Panc1 (cell line): ENCODE measurements around the gene KRTAP4-4. TPM values are rescaled to one million over a fixed set of nuclear protein-coding genes. Genes with fewer than 3 reads are reported as not detected.

ENCODE experiments used
- ATAC-seq: fragments of 200-7000 bp; cut with Tn5 transposase; 2 replicates; pipeline ENCODE4 v1.9.1; 2020; ENCODE audit warnings: mild to moderate bottlenecking, moderate library complexity
- BruUV-seq: library from RNA; stranded (reverse); fragments of 400-500 nt; replicated peaks from 2 replicates; lab custom pipeline; 2021; lab: Mats Ljungman, UMichigan
- CTCF ChIA-PET: fragments of 300-600 bp; sonication (Branson Sonifier 250); formaldehyde crosslinking; loops from one replicate; lab custom pipeline; 2022; ENCODE audit warnings: antibody characterized with exemption; lab: Charles Lee
- POLR2A ChIA-PET: fragments of 300-600 bp; sonication (Branson Sonifier 250); formaldehyde crosslinking; loops from one replicate; lab custom pipeline; 2022; ENCODE audit warnings: antibody characterized with exemption; lab: Charles Lee
- DNase-seq: peaks from one replicate; pipeline ENCODE4 v3.0.0-alpha.2; 2010; ENCODE audit warnings: low read depth, low spot score
- H3K27ac ChIP-seq: 2 replicates; pipeline ENCODE4 v1.5.1; 2011; ENCODE audit warnings: mild to moderate bottlenecking, low read length, inconsistent platforms
- H3K27me3 ChIP-seq: fragments of 200-500 bp; sonication (Bioruptor generic); 2 replicates; pipeline ENCODE4 v1.6.0; 2014; ENCODE audit warnings: low read length, inconsistent platforms; ENCODE audit not compliant: control insufficient read depth, insufficient read depth
- H3K36me3 ChIP-seq: fragments of 200-500 bp; sonication (Bioruptor generic); 2 replicates; pipeline ENCODE4 v1.5.1; 2014; ENCODE audit warnings: inconsistent platforms, mild to moderate bottlenecking, low read length, moderate library complexity; ENCODE audit not compliant: control insufficient read depth, insufficient read depth
- H3K4me1 ChIP-seq: 2 replicates; pipeline ENCODE4 v1.5.1; 2011; ENCODE audit warnings: inconsistent platforms, mild to moderate bottlenecking, low read length, moderate library complexity; ENCODE audit not compliant: control insufficient read depth, insufficient read depth
- H3K4me3 ChIP-seq, 2 experiments: 2 replicates each; pipeline ENCODE4 v1.5.1; 2011 to 2012; ENCODE audit warnings: low read depth in 2 of 2, low read length in 2 of 2, mild to moderate bottlenecking in 2 of 2, inconsistent platforms in 1 of 2, moderate library complexity in 1 of 2
- H3K9me3 ChIP-seq: fragments of 200-500 bp; sonication (Bioruptor generic); 2 replicates; pipeline ENCODE4 v1.5.1; 2014; ENCODE audit warnings: low read depth, mild to moderate bottlenecking, inconsistent platforms, low read length, moderate library complexity; ENCODE audit not compliant: control insufficient read depth, insufficient read depth
- CTCF ChIP-seq: fragments of 450-650 bp; IDR thresholded peaks from 2 replicates; pipeline ENCODE4 v1.5.1; 2017; ENCODE audit warnings: mild to moderate bottlenecking
- POLR2AphosphoS5 ChIP-seq: IDR thresholded peaks from 2 replicates; pipeline ENCODE4 v1.6.1; 2012; ENCODE audit warnings: mild to moderate bottlenecking, low read depth, low read length, moderate library complexity
- REST ChIP-seq, 2 experiments: IDR thresholded peaks; 2 replicates each; pipeline ENCODE4 v1.6.1; 2011 to 2012; ENCODE audit warnings: low read depth in 2 of 2, control low read depth in 1 of 2, low read length in 1 of 2, mild to moderate bottlenecking in 1 of 2, moderate library complexity in 1 of 2; ENCODE audit not compliant: insufficient read depth in 1 of 2
- SIN3A ChIP-seq: IDR thresholded peaks from 2 replicates; pipeline ENCODE4 v1.6.1; 2012; ENCODE audit warnings: low read depth, mild to moderate bottlenecking, low read length, moderate library complexity, borderline replicate concordance; ENCODE audit not compliant: insufficient read depth
- TCF7L2 ChIP-seq: IDR thresholded peaks from 2 replicates; pipeline ENCODE4 v1.6.1; 2011; ENCODE audit warnings: mild to moderate bottlenecking, low read depth, low read length, inconsistent platforms
- in situ Hi-C: cut with HindIII; loops from 2 replicates; pipeline ENCODE4 v1.10.0; 2016; ENCODE audit warnings: low sequenced_read_pairs, low pct_unique_long_range_greater_than_20kb
- intact Hi-C: fragments of 100-400 bp; cut with micrococcal nuclease; formaldehyde crosslinking; loops from one replicate; pipeline ENCODE4 v1.10.0; 2022; ENCODE audit not compliant: unreplicated experiment
- total RNA-seq: library from RNA; stranded (reverse); gene quantifications from one replicate; pipeline ENCODE4 v1.2.1, GENCODE V29; 2021; ENCODE audit not compliant: unreplicated experiment

Gene KRTAP4-4
- total RNA-seq, 1 experiment from 2014 or later, result not detected

DNA sequence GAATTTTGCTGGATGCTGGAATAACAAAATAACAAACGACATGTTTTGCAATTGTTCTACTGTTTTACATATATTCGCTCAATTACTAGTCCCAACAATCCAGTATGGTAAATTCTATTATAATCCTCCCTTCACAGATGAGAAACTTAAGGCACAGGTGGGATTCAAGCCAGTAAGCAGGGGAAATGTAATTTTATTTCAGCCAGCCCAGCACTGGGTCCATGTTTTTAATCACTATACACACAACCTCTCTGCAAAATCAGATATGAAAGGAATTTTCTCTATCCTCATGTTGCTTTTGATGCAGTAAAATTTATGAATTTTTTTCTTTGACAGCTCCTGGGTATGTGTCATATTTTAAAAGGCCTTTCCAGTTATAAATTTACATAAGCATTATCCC is 15.3 kb downstream of the KRTAP4-4 start:
- no peaks in the 10 kb centered on the region for H3K9me3 ChIP-seq
- intact Hi-C loops, result no loop called here
- DNase-seq, result no peak
- no peak for TF ChIP-seq SIN3A
- no peak for TF ChIP-seq CTCF
- TF ChIP-seq TCF7L2, result no peak
- no peak for TF ChIP-seq POLR2AphosphoS5
- no peak for TF ChIP-seq REST (IDR thresholded peaks at IDR 0.05; ENCODE audit: insufficient read depth in 1 of 2, low read depth in 2 of 2, low read length in 1 of 2)
- H3K27ac ChIP-seq, result no peak overlapping the region
- BruUV-seq, result no TSS peak
- no peaks in the 10 kb centered on the region for H3K36me3 ChIP-seq
- ATAC-seq, result no peak
- no peaks in the 10 kb centered on the region for H3K4me1 ChIP-seq
- ChIA-PET CTCF (no interaction called here), POLR2A (no interaction called here)
- no peak overlapping the region for H3K4me3 ChIP-seq
- no peaks in the 10 kb centered on the region for H3K27me3 ChIP-seq
- in situ Hi-C loops, result no loop called here

DNA sequence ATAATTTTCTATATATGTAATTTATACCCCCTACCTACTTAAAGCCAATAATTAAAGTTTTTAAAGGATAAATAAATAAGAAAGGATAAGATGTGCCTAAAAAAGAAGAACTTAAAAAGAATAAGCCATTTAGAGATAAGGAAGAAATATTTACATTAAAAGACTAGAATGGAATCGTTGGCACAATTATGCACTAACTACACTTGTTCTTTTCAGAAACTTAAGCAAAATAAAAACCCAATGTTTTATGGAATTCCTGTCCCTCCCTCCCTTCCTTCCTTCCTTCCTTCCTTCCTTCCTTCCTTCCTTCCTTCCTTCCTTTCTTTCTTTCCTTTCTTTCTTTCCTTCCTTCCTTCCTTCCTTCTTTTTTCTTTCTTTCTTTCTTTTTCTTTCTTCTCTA is 15.7 kb downstream of the KRTAP4-4 start:
- Histone ChIP-seq H3K4me1 (no peaks in the 10 kb centered on the region), H3K36me3 (no peaks in the 10 kb centered on the region), H3K27ac (no peak overlapping the region), H3K4me3 (no peak overlapping the region), H3K9me3 (no peaks in the 10 kb centered on the region), H3K27me3 (no peaks in the 10 kb centered on the region)
- BruUV-seq, result no TSS peak
- TF ChIP-seq REST (IDR thresholded peaks at IDR 0.05; ENCODE audit: insufficient read depth in 1 of 2, low read depth in 2 of 2, low read length in 1 of 2) (no peak), CTCF (no peak), TCF7L2 (no peak), POLR2AphosphoS5 (no peak)
- in situ Hi-C loops (no loop called here), intact Hi-C loops (no loop called here)
- DNase-seq (no peak), ATAC-seq (no peak)
- ChIA-PET POLR2A (no interaction called here), CTCF (no interaction called here)
